Kidney (tissue), 14 donors: ENCODE data around the gene NINJ2. TPM values are rescaled to one million over a fixed set of nuclear protein-coding genes. Genes with fewer than 3 reads are reported as not detected.

Experiments used
- DNase-seq, 5 donors: peaks; one replicate each; pipeline ENCODE4 v3.0.0-alpha.2; 2013 to 2020
- FAIRE-seq: peaks from 2 replicates; lab custom pipeline; 2012; peaks lifted over from hg19 to GRCh38; lab: Jason Lieb, UNC
- H3K27ac ChIP-seq, 2 donors: one replicate each; pipeline ENCODE4 v1.7.0; 2013; ENCODE audit warnings: low read depth in 2 of 2, low read length in 2 of 2, inconsistent platforms in 1 of 2
- H3K27me3 ChIP-seq: one replicate; pipeline ENCODE4 v1.7.1; 2013; ENCODE audit warnings: low read length, inconsistent platforms; ENCODE audit not compliant: control insufficient read depth, insufficient read depth
- H3K36me3 ChIP-seq, 3 donors: one replicate each; pipeline versions ENCODE4 v1.7.0 to v1.7.1; 2013; ENCODE audit warnings: low read length in 3 of 3, control low read depth in 1 of 3, inconsistent platforms in 1 of 3; ENCODE audit not compliant: insufficient read depth in 3 of 3, control insufficient read depth in 2 of 3
- H3K4me1 ChIP-seq, 3 donors: one replicate each; pipeline versions ENCODE4 v1.7.0 to v1.7.1; 2013; ENCODE audit warnings: low read length in 3 of 3, inconsistent platforms in 1 of 3, low read depth in 1 of 3; ENCODE audit not compliant: control insufficient read depth in 2 of 3, insufficient read depth in 2 of 3
- H3K4me3 ChIP-seq, 3 donors: one replicate each; pipeline versions ENCODE4 v1.7.0 to v1.8.1; 2013; ENCODE audit warnings: low read length in 3 of 3, control low read depth in 1 of 3, inconsistent platforms in 1 of 3
- H3K9ac ChIP-seq, 3 donors: one replicate each; pipeline versions ENCODE4 v1.7.0 to v1.7.1; 2013; ENCODE audit warnings: low read length in 3 of 3, control low read depth in 1 of 3, inconsistent platforms in 1 of 3
- H3K9me3 ChIP-seq, 3 donors: one replicate each; pipeline versions ENCODE4 v1.7.0 to v1.7.1; 2013; ENCODE audit warnings: low read length in 3 of 3, control low read depth in 1 of 3, inconsistent platforms in 1 of 3; ENCODE audit not compliant: control insufficient read depth in 2 of 3, insufficient read depth in 1 of 3
- intact Hi-C: fragments of 100-400 bp; cut with DNase I; formaldehyde crosslinking; loops from one replicate; pipeline ENCODE4 v1.11.1; 2022
- polyA plus RNA-seq: library from polyadenylated mRNA; stranded (reverse); fragments of 350-450 nt; fragmentation: Illumina TruSeq; extraction: RNeasy Lipid Tissue Mini Kit (QIAGEN cat#74804); gene quantifications from one replicate; pipeline ENCODE4 v1.2.3, GENCODE V29; 2014; ENCODE audit warnings: low read depth, low replicate concordance; ENCODE audit not compliant: insufficient read depth
- total RNA-seq: library from RNA; stranded (reverse); fragmentation: NEBNext Ultra II Directional; extraction: Animal tissue kit (Norgen Biotek cat#: 25700); gene quantifications from one replicate; pipeline ENCODE4 v1.2.1, GENCODE V29; 2021
- TF ChIP-seq, protein P1 (sequence below): IDR thresholded peaks from 3 replicates; pipeline ENCODE4 v1.5.1; 2012; ENCODE audit warnings: mild to moderate bottlenecking, moderate library complexity, borderline replicate concordance; ENCODE audit not compliant: insufficient read depth; ENCODE audit errors: extremely low read depth
- donor health status: control.
- donor health status: control.
- donor health status: control.
- donor health status: control.
- donor health status: control.
- donor health status: DM: yes; HTN: yes; CAD: no.
- donor health status: Normal renal cell carcinoma (clear cell type).

NINJ2 gene
- total and polyA plus RNA-seq, 2 donors from 2014 or later: 0.69 to 2.8 TPM

DNA sequence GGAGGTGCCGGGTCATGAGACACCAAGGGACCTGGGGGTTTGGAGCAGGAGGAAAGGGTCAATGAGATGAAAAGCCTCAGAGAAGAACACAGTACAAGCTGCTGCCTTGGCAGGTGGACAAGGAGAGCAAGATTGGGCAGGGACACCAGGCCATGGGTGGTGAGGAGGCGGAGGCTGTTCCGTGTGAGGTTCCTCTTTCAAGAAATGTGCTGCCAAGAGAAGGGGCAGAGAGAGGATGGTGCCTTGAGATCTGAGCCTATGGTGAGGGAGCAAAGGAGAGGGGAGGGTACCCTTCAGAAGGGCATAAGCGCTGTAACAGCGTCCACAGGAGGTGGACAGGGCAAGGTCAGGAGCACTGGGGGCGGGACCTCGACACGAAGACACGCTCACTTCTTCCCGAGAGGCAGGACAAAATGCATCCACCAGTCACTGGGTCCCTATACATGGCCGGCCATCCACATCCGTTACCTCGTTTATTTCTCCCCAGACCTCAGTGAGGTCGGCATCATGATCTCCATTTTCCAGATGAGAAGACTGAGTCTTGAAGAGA is 103.3 kb downstream of the NINJ2 start:
- H3K9me3 ChIP-seq: no peaks in the 10 kb centered on the region
- H3K27ac ChIP-seq: no peak overlapping the region
- intact Hi-C loops: no loop called here
- H3K4me3 ChIP-seq: no peak overlapping the region
- no peaks in the 10 kb centered on the region for H3K27me3 ChIP-seq
- no peak for DNase-seq
- TF ChIP-seq, protein P1, sequence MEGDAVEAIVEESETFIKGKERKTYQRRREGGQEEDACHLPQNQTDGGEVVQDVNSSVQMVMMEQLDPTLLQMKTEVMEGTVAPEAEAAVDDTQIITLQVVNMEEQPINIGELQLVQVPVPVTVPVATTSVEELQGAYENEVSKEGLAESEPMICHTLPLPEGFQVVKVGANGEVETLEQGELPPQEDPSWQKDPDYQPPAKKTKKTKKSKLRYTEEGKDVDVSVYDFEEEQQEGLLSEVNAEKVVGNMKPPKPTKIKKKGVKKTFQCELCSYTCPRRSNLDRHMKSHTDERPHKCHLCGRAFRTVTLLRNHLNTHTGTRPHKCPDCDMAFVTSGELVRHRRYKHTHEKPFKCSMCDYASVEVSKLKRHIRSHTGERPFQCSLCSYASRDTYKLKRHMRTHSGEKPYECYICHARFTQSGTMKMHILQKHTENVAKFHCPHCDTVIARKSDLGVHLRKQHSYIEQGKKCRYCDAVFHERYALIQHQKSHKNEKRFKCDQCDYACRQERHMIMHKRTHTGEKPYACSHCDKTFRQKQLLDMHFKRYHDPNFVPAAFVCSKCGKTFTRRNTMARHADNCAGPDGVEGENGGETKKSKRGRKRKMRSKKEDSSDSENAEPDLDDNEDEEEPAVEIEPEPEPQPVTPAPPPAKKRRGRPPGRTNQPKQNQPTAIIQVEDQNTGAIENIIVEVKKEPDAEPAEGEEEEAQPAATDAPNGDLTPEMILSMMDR: no peak
- no peaks in the 10 kb centered on the region for H3K36me3 ChIP-seq
- no peaks in the 10 kb centered on the region for H3K4me1 ChIP-seq
- FAIRE-seq: no peak
- H3K9ac ChIP-seq: no peak overlapping the region

DNA sequence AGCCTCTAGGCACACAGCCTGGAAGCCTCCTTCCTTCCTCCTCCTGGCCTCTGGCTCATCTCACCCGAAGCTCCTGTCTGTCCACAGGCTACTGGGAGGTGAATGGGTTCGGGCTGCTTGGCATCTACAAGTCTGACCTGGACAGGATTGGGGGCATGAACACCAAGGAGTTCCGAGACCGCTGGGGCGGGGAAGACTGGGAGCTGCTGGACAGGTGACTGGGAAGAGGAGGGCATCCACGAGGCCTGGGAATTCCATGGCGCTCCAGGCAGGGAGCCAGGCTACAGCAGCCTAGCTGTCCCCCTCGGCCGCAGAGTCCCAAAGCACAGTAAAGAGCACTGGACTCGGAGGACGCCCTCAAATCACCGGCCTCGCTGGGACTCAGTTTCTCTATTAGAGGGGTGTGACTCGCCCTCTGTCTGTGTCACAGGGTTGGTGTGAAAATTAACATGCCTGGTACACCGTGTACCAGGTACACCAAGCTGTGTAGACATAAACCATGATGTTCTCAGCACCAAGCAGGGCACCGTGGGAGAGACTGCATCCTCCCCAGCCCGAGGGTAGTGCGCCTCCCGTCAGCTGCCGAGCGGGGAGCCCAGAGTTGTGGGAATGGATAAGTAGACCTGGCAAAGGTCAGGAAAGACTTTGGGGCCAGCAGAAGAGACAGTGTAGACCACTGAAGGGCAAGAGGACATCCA is 103.9 kb downstream of the NINJ2 start:
- no peak for DNase-seq
- H3K9ac ChIP-seq: no peak overlapping the region
- H3K27me3 ChIP-seq: no peaks in the 10 kb centered on the region
- FAIRE-seq: no peak
- H3K4me1 ChIP-seq: no peaks in the 10 kb centered on the region
- intact Hi-C loops: no loop called here
- H3K36me3 ChIP-seq: no peaks in the 10 kb centered on the region
- no peaks in the 10 kb centered on the region for H3K9me3 ChIP-seq
- no peak overlapping the region for H3K27ac ChIP-seq
- TF ChIP-seq, protein P1: no peak
- no peak overlapping the region for H3K4me3 ChIP-seq

DNA sequence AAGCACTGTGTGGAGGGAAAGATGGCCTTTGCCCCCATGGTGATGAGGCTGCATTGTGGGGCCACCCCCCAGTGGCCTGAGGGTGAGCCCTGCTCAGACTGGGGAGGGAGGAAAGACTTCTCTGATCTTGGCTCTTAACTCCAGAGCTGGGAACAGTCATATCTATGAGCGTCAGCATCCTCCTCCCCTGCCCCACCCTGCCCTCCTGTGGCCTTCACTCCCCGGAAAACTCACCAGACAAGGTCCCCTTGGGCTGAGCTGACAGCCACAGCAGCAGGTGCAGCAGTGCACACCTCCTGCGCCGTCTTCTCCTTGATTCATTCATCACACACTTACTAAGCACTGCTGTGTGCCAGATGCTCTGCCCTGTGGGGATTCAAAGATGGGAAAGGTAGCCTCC is 104.7 kb downstream of the NINJ2 start:
- TF ChIP-seq, protein P1: no peak
- DNase-seq (no peak), FAIRE-seq (no peak)
- Histone ChIP-seq H3K9ac (no peak overlapping the region), H3K27me3 (no peaks in the 10 kb centered on the region), H3K4me1 (no peaks in the 10 kb centered on the region), H3K4me3 (no peak overlapping the region), H3K27ac (no peak overlapping the region), H3K36me3 (no peaks in the 10 kb centered on the region), H3K9me3 (no peaks in the 10 kb centered on the region)
- intact Hi-C loops: no loop called here
